Naive B cell (primary cell): ENCODE measurements around the gene HYDIN. TPM values are rescaled to one million over a fixed set of nuclear protein-coding genes. Genes with fewer than 3 reads are reported as not detected.

Source experiments
- ATAC-seq, 2 donors: fragments of 150-1000 bp; cut with Tn5 transposase; 2 replicates each; pipeline ENCODE4 v1.10.0; 2021; ENCODE audit warnings: low read depth in 2 of 2, mild to moderate bottlenecking in 2 of 2, moderate library complexity in 2 of 2
- DNase-seq: peaks from one replicate; pipeline ENCODE4 v3.0.0; 2022
- H3K27ac Mint-ChIP-seq, 6 donors: one replicate each; pipeline ENCODE4 v1.8.0; 2020 to 2022; ENCODE audit warnings: mild to moderate bottlenecking in 6 of 6, mixed read lengths in 6 of 6, moderate library complexity in 5 of 6, inconsistent platforms in 2 of 6
- H3K27me3 Mint-ChIP-seq, 3 donors: one replicate each; pipeline ENCODE4 v1.8.0; 2021 to 2022; ENCODE audit warnings: mixed read lengths in 3 of 3, mild to moderate bottlenecking in 1 of 3
- H3K36me3 Mint-ChIP-seq, 2 donors: one replicate each; pipeline ENCODE4 v1.8.0; 2020 to 2022; ENCODE audit warnings: mixed read lengths in 2 of 2, inconsistent platforms in 1 of 2, mild to moderate bottlenecking in 1 of 2
- H3K4me1 Mint-ChIP-seq, 3 donors: one replicate each; pipeline ENCODE4 v1.8.0; 2020 to 2022; ENCODE audit warnings: mixed read lengths in 3 of 3, inconsistent platforms in 1 of 3, mild to moderate bottlenecking in 1 of 3, moderate library complexity in 1 of 3
- H3K4me3 Mint-ChIP-seq, 8 donors: one replicate each; pipeline ENCODE4 v1.8.0; 2020 to 2022; ENCODE audit warnings: mild to moderate bottlenecking in 8 of 8, mixed read lengths in 8 of 8, moderate library complexity in 8 of 8, inconsistent platforms in 2 of 8
- H3K9me3 Mint-ChIP-seq, 7 donors: one replicate each; pipeline ENCODE4 v1.8.0; 2020 to 2022; ENCODE audit warnings: mixed read lengths in 7 of 7, mild to moderate bottlenecking in 5 of 7, inconsistent platforms in 2 of 7, moderate library complexity in 1 of 7
- polyA plus RNA-seq, 6 donors: library from polyadenylated mRNA; unstranded; fragments of 300-500 nt; fragmentation: Illumina TruSeq; gene quantifications; one replicate each; pipeline ENCODE4 v1.2.3, GENCODE V29; 2021; ENCODE audit warnings: low read depth in 6 of 6

HYDIN gene
- polyA plus RNA-seq, result under 1 TPM in 1 of 6 donors, not detected in 5; 0.23 TPM

DNA sequence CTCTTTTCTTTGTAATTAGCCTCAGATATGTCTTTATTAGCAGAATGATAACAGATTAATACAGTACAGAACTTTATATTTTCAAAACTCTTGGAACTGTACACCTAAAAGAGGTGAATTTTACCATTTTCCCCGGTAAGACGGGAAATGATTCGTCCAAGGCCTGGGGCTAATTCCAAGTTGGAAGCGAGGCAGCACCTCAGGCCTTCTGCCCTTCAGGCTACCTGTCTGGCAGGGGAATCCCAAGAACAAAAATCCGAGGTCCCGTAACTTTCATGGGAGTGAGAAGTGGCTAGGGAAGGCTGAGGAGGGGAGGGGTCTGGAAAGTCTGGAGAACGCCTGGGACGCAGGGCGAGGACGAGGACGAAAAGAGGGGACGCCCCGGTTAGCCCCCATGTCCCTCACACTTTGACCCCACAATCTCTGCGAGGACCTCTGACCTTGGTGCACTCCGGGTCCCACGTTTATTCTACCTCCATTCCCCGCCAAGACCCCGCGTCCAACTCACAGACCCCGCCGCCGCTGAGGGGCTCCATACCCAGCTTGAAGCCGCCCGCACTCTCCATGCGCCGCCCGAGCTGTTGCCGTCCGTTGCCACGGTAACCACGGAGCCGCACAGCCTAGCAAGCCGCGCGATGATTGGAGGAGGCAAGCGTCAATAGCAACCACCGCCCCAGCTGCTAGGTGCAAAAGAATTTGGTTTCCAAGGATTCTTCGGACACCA is at the start of gene HYDIN:
TSS of gene HYDIN (minus strand) at position 601 of the 724 bp plus-strand sequence. CDS start 43,827 bp downstream, outside the sequence.
- Mint-ChIP-seq H3K4me3 (no peak within 1 kb of the TSS), H3K27me3 (peaks cover 30 to 38% (median 35%) of the 10 kb centered on the region in 3 donors), H3K27ac (no peak within 1 kb of the TSS), H3K9me3 (peaks cover 10 to 69% (median 53%) of the 10 kb centered on the region in 7 donors), H3K36me3 (peaks cover 5 to 25% of the 10 kb centered on the region in 2 donors), H3K4me1 (no peaks in the 10 kb centered on the region)
- no peak for ATAC-seq
- no peak for DNase-seq

DNA sequence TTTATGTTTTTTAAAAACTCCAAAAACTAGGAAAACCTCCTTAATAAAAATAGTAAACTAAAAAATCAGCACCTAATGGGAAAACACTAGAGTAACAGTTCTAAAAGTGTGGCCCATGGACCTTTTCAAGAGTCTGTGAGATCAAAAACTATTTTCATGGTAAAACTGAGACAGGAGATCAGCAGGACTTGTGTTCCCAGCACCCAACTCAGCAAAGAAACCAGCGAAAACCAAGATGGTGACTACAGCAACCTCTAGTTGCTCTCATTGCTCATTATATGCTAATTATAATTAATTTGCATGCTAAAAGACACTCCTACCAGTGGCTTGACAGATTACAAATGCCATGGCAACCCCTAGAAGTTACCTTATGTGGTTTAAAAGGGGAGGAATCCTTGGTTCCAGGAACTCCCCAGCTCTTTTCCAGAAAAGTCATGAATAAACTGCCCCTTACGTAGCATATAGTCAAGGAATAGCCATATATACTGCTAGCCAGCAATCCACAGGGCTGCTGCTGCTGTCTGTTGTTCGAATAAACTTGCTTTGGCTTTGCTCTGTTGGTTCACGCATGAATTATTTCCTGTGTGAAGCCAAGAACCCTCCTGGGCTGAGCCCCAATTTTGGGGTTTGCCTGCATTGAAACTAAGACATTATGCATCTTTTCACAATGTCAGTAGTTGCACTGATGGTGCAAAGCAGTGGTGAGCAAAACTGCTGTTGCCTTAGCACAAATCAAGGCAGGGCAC is 46.2 kb upstream of the HYDIN start:
- H3K27me3 Mint-ChIP-seq, result no peaks in the 10 kb centered on the region
- peaks cover 5 to 17% (median 7%) of the 10 kb centered on the region in 7 donors for H3K9me3 Mint-ChIP-seq
- no peak overlapping the region for H3K4me3 Mint-ChIP-seq
- peaks cover 0 to under 1% (median 0%) of the 10 kb centered on the region in 3 donors for H3K4me1 Mint-ChIP-seq
- no peak overlapping the region for H3K27ac Mint-ChIP-seq
- DNase-seq, result no peak
- no peak for ATAC-seq
- peaks cover 14% of the 10 kb centered on the region in 2 donors for H3K36me3 Mint-ChIP-seq

DNA sequence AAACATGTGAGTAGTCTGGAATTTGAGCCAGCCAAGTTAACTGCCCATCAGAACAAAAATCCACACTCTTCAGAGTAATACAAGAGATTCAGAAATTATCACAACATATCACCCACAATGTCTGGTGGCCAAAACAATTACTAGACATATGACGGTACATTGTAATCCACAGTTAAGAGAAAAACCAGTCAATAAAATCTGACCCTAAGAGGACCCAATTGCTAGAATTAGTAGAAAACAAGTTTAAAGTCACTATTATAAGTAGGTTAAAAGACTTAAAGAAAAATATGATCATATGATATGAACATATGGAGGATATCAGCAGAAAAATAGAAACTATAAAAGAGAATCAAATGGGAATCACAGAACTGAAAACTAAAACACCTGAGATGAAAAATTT is 42.9 kb upstream of the HYDIN start:
- no peak overlapping the region for H3K4me3 Mint-ChIP-seq
- H3K36me3 Mint-ChIP-seq, result peaks cover 21 to 30% of the 10 kb centered on the region in 2 donors
- no peak overlapping the region for H3K27ac Mint-ChIP-seq
- peaks cover 5 to 17% (median 7%) of the 10 kb centered on the region in 7 donors for H3K9me3 Mint-ChIP-seq
- no peaks in the 10 kb centered on the region for H3K4me1 Mint-ChIP-seq
- ATAC-seq (no peak), DNase-seq (no peak)
- H3K27me3 Mint-ChIP-seq, result peaks cover 0 to 20% (median 8%) of the 10 kb centered on the region in 3 donors

DNA sequence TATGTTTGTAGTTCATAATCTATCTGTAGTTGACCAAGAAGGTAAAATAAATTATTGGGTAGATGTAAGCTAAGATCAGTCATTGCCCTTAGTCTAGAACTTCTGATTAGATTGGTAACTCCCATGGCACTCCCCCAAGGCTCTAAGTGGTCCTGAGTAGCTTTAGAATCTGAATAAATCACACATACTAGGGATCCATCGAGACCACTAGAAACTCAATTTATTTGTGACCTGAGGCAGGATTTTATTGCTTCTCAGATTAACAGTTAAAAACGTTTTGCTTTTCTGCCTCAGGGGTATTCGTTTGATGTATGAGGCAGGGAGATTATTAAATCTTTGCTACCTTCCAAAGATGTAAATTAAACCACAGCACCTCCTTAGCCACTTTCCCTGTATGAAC is 33.8 kb upstream of the HYDIN start:
- H3K4me1 Mint-ChIP-seq, result no peaks in the 10 kb centered on the region
- no peak overlapping the region for H3K4me3 Mint-ChIP-seq
- H3K9me3 Mint-ChIP-seq, result no peaks in the 10 kb centered on the region
- no peak overlapping the region for H3K27ac Mint-ChIP-seq
- H3K27me3 Mint-ChIP-seq, result peaks cover 23 to 42% (median 34%) of the 10 kb centered on the region in 3 donors
- no peaks in the 10 kb centered on the region for H3K36me3 Mint-ChIP-seq
- DNase-seq, result no peak
- ATAC-seq, result no peak

DNA sequence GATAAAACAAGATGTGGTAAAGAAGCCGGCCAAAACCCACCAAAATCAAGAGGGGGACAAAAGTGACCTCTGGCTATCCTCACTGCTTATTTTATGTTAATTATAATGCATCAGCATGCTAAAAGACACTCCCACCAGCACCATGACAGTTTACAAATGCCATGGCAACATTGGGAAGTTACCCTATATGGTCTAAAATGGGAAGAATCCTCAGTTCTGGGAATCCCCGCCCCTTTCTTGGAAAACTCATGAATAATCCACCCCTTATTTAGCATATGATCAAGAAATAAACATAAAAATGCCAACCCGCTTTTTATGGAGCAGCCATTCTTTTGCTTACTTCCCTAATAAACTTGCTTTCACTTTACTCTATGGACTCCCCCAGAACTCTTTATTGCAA is 33.1 kb upstream of the HYDIN start:
- ATAC-seq (no peak), DNase-seq (no peak)
- Mint-ChIP-seq H3K4me1 (no peaks in the 10 kb centered on the region), H3K9me3 (no peaks in the 10 kb centered on the region), H3K27me3 (peaks cover 24 to 43% (median 41%) of the 10 kb centered on the region in 3 donors), H3K36me3 (no peaks in the 10 kb centered on the region), H3K4me3 (no peak overlapping the region), H3K27ac (no peak overlapping the region)

DNA sequence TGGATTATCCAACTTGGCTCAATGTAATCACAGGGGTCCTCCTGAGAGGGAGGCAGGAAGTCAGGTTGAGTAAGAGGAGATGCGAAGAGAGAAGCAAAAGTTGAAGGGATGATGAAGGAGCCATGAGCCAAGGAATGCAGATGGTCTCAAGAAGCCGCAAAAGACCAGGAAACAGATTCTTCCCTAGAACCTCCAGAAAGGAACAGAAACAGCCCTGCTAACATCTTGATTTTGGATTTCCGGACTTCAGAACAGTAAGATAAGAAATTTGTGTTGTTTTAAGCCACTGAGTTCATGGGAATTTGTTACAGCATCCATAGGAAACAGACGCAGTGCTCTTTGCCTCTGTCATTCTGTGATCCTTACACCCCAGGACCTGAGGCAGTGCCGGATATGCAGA is 31.9 kb upstream of the HYDIN start:
- H3K4me3 Mint-ChIP-seq, result peak overlapping the region in 1 of 8 donors; percentile 48
- no peaks in the 10 kb centered on the region for H3K36me3 Mint-ChIP-seq
- no peak overlapping the region for H3K27ac Mint-ChIP-seq
- ATAC-seq (no peak), DNase-seq (no peak)
- H3K9me3 Mint-ChIP-seq, result no peaks in the 10 kb centered on the region
- H3K4me1 Mint-ChIP-seq, result no peaks in the 10 kb centered on the region
- H3K27me3 Mint-ChIP-seq, result peaks cover 25 to 42% (median 40%) of the 10 kb centered on the region in 3 donors

DNA sequence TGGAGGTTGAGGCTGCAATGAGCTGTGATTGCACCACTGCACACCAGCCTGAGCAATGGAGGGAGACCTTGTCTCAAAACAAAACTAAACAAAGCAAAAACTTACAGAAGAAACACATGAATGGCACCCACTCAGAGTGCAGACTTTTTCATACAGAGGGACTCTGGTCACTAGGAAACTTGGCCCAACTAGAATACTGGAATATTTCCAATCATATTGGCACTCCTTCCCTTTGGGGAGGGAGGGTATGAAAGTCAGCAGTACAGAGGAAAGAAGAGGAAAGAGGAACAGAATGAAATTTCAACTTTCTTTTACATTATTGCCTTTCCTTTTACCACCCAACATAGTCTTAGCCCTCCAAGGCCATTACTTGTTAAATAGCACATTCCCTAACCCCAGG is 30.5 kb upstream of the HYDIN start:
- H3K36me3 Mint-ChIP-seq, result no peaks in the 10 kb centered on the region
- H3K27ac Mint-ChIP-seq, result peak overlapping the region in 1 of 6 donors; percentile 28
- peaks cover 28 to 42% (median 40%) of the 10 kb centered on the region in 3 donors for H3K27me3 Mint-ChIP-seq
- DNase-seq, result no peak
- H3K4me1 Mint-ChIP-seq, result peaks cover 0 to under 1% (median 0%) of the 10 kb centered on the region in 3 donors
- H3K9me3 Mint-ChIP-seq, result no peaks in the 10 kb centered on the region
- no peak overlapping the region for H3K4me3 Mint-ChIP-seq
- no peak for ATAC-seq

DNA sequence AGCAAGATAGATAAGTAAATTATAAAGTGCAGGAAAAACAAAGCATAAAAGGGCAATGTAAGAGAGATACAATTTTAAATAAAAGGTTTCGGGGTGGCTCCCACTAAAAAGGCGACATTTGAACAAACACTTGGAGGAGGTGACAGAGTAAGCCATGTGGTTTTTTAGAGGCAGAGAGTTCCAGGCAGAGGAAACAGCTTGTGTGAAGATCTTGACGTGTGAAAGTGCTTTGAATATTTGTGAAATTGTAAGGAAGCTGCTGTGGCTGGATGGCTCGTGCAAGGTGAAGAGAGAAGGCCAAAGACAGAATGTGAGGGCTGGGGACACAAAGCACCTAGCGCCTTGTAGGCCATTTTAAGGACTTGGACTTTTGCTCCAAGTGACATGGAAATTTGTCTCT is 28.6 kb upstream of the HYDIN start:
- peaks cover 28 to 42% (median 40%) of the 10 kb centered on the region in 3 donors for H3K27me3 Mint-ChIP-seq
- no peaks in the 10 kb centered on the region for H3K9me3 Mint-ChIP-seq
- no peak for DNase-seq
- H3K36me3 Mint-ChIP-seq, result no peaks in the 10 kb centered on the region
- no peak overlapping the region for H3K27ac Mint-ChIP-seq
- H3K4me1 Mint-ChIP-seq, result peaks cover 11 to 18% (median 12%) of the 10 kb centered on the region in 3 donors
- H3K4me3 Mint-ChIP-seq, result no peak overlapping the region
- ATAC-seq, result no peak

DNA sequence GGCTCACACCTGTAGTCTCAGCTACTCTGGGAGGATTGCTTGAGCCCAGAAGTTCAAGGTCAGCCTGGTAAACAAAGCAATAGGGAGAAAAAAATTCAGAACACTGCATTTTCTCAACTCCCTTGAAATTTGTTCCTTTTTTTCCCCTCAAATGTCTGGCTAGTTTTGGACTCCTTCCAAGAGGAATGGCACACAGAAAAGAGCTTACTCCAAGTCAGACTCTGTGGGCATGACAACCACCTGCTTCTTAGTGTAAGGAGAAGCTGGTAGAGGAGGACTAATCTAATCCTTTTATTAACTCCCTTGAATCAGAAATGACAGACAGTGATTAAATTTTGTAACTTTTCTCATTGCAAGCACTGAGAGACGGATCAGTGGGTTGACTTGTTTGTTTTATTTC is 27.9 kb upstream of the HYDIN start:
- Mint-ChIP-seq H3K4me3 (no peak overlapping the region), H3K9me3 (no peaks in the 10 kb centered on the region), H3K36me3 (no peaks in the 10 kb centered on the region), H3K4me1 (peaks cover 11 to 18% (median 12%) of the 10 kb centered on the region in 3 donors), H3K27ac (no peak overlapping the region), H3K27me3 (peaks cover 24 to 42% (median 40%) of the 10 kb centered on the region in 3 donors)
- DNase-seq (no peak), ATAC-seq (no peak)

DNA sequence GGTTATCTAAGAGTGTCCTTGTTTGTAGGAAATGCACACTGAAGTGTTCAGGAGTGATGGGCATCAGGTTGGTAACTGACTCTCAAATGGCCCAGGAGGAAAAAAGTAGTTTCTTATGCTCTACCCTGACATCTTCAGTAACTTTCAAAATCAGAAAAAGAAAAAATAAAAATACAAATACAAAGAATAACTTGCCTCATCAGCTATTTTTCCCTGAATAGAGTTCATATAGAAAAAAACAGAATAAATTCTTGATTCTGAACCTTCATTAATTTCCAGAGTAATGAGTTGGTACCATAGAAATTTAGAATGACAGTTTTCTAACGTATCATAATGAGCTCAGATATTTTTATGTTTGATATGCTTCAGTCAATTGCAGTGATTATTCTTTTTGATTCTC is 27.2 kb upstream of the HYDIN start:
- peaks cover 11 to 18% (median 12%) of the 10 kb centered on the region in 3 donors for H3K4me1 Mint-ChIP-seq
- no peak overlapping the region for H3K27ac Mint-ChIP-seq
- ATAC-seq (no peak), DNase-seq (no peak)
- H3K36me3 Mint-ChIP-seq, result no peaks in the 10 kb centered on the region
- H3K9me3 Mint-ChIP-seq, result no peaks in the 10 kb centered on the region
- peaks cover 24 to 37% (median 36%) of the 10 kb centered on the region in 3 donors for H3K27me3 Mint-ChIP-seq
- H3K4me3 Mint-ChIP-seq, result no peak overlapping the region

DNA sequence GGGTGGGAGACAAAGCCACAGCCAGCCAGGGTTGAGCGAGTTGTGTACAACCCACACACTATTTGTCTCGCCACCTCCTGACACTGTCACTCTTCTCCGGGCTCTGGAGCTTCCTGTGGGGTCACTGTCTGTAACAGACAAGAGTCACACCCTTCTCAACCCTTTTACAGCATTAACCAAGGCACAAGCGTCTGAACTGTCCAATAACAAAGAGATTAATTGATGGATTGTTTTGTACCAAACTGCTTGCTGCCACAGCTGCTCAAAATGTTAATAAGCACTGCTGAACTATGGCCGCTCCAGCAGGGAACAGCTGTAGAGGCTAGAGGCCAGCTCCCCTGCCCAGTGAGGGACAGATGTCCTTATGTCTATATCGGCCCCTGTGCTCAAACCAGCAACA is 25.2 kb upstream of the HYDIN start:
- peaks cover 19 to 22% (median 20%) of the 10 kb centered on the region in 3 donors for H3K27me3 Mint-ChIP-seq
- peaks cover 11 to 18% (median 12%) of the 10 kb centered on the region in 3 donors for H3K4me1 Mint-ChIP-seq
- H3K36me3 Mint-ChIP-seq, result no peaks in the 10 kb centered on the region
- H3K4me3 Mint-ChIP-seq, result peak overlapping the region in 4 of 8 donors; percentile 1 to 64 (median 42)
- DNase-seq (no peak), ATAC-seq (peak in 1 of 2 donors; percentile 25)
- H3K27ac Mint-ChIP-seq, result peak overlapping the region in 2 of 6 donors; percentile 9 to 27
- no peaks in the 10 kb centered on the region for H3K9me3 Mint-ChIP-seq

DNA sequence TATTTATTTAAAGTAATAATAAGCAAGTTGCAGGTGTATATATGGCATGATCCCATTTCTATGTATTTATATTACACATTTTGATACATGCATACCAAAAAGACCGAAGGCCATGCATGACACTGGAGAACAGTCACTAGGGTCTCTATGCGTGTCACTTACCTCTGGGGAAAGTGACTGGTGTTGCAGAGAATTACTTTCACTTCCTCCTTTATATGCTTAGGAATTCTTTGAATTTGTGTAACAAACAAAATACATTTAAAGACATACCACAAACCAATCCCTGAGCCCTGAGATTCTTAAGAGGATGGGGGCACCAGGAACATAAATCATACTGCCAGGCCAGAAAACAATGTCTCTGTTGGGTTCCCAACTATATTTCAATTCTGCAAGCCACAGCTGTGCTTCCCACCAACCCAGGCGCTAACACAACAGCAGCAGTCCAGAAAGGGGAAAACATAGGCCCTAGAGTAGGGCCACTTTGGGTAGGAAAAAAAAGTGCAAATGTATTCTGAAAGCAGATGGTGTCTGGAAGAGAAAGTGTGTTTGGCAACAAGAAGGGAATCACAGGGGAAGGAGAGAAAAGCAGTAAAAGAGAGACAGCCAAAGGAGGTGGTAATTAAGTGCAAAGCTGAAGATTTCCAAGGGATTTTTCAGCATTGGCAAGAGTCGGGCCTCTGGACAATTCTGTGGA is 24.5 kb upstream of the HYDIN start:
- Mint-ChIP-seq H3K36me3 (no peaks in the 10 kb centered on the region), H3K27ac (peak overlapping the region in 3 of 6 donors; percentile 0 to 61 (median 46)), H3K27me3 (peaks cover 14 to 20% (median 14%) of the 10 kb centered on the region in 3 donors), H3K4me3 (peak overlapping the region in 6 of 8 donors; percentile 1 to 77 (median 18)), H3K9me3 (no peaks in the 10 kb centered on the region), H3K4me1 (peaks cover 11 to 18% (median 12%) of the 10 kb centered on the region in 3 donors)
- no peak for DNase-seq
- ATAC-seq, result peak in 1 of 2 donors; percentile 53
